ENCODE results near the gene L1CAM.

Gene L1CAM

GRCh38 chrX:153862369-153863250 lies 23.4 kb downstream of the L1CAM start:
- no peak for DNase-seq (ENCODE audit: low read depth)

- no peak for DNase-seq (ENCODE audit: low read depth)
Observed at GRCh38 chrX:153861733-153862310, 24.2 kb downstream of the L1CAM start.

- DNase-seq (ENCODE audit: low read depth) = no peak
Observed at GRCh38 chrX:153861151-153861550, 24.8 kb downstream of the L1CAM start.

DNA sequence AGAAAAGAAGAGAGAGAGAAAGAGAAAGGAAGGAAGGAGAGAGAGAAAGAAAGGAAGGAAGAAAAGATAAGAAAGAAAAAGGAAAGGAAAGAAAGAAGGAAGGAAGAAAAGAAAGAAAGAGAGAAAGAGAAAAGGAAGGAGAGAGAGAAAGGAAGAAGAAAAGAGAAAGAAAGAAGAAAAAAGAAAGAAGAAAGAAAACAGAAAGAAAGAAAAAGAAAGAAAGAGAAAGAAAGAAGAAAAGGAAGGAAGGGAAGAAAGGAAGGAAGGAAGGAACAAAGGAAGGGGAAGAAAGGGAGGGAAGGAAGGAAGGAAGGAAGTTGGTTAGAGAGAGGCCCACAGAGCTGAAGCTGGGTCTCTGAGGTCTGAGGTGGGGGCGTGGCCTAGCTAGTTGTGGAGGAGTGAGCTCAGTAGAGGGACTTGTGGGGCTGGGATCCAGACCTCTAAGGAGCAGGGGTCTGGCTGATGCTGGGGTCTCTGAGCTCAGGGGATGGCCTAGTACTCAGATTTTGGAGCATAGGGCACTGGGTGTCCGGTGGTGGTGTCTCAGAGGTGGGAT lies 28.5 kb downstream of the L1CAM start:
- DNase-seq (ENCODE audit: low read depth) = no peak

DNA sequence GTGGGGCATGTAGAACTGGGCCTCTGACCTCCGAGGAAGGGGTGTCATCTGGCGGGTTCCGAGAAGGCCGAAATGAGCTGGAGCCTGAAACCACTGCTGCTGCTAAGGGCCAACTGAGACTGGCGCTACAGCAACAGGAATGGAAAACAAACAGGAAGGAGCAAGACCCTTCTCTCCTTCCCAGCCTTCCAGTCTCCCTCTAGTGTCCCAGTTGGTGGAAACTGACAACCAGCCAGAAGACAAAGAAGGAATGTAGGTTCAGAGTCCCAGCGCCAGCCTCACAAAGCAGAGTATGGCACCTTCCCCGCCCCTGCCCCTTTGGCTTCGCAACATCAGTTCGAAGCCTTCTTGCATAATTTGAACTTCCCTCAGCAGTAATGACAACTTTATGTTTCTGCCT lies 31.3 kb downstream of the L1CAM start:
- no peak for DNase-seq (ENCODE audit: low read depth)

DNA sequence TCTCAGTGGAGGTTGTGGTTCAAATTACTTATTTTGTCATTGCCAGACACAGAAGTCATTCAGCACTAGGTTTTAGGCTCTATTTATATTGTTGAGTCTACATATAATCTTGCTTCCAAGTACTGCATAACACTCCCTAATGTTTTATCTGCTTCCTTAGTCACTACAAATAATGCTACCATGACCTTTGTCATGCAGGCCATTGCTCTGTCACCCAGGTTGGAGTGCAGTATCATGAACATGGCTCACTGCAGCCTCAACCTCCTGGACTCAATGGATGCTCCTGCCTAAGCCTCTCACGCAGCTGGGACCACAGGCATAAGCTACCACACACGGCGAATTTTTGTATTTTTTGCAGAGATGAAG lies 32.1 kb downstream of the L1CAM start:
- no peak for DNase-seq (ENCODE audit: low read depth)

GRCh38 chrX:153853180-153853901 lies 32.6 kb downstream of the L1CAM start:
- no peak for DNase-seq (ENCODE audit: low read depth)

- DNase-seq (ENCODE audit: low read depth) = no peak
Observed at GRCh38 chrX:153851981-153852380, 34.0 kb downstream of the L1CAM start.

DNA sequence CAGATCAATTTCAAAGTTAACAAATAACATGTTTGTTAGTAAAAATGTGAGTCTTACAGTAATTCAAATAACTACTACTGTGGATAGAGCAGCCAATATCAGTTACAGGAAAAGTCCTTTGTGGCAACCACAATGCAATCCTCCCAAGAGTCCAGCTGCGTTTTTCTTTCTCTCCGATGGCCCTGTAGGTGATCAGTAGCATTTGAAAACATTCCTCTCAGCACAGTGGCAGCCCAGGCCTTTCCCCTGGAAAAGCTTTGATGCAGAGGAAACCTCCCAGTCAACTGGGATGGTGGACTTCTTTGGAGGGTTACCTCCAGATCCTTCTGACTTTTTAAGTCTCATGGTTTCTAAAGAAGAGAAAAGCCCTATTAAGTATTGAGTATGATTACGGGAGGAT lies 37.6 kb downstream of the L1CAM start:
- no peak for DNase-seq (ENCODE audit: low read depth)

DNA sequence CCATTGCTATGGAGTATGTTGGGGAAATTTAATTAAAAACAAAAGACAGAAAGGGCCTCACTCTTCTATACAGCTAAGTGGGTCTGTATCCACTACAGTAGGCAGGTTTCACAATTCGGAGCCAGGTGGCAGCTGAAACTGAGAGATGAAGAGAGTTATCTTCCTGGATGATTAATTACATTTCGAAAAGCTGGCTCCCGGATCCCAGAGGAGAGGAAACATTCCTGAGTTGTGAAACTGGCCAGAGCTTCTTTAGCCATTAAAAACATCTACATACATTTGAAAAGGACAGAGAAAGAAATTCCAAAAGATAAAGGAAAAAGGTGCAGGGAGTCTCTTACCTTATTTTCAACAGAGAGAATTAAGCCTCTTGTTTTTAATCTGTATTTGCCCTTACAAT lies 40.1 kb downstream of the L1CAM start:
- DNase-seq (ENCODE audit: low read depth) = no peak

GRCh38 chrX:153845195-153845594 lies 40.8 kb downstream of the L1CAM start:
- DNase-seq (ENCODE audit: low read depth) = no peak

DNA sequence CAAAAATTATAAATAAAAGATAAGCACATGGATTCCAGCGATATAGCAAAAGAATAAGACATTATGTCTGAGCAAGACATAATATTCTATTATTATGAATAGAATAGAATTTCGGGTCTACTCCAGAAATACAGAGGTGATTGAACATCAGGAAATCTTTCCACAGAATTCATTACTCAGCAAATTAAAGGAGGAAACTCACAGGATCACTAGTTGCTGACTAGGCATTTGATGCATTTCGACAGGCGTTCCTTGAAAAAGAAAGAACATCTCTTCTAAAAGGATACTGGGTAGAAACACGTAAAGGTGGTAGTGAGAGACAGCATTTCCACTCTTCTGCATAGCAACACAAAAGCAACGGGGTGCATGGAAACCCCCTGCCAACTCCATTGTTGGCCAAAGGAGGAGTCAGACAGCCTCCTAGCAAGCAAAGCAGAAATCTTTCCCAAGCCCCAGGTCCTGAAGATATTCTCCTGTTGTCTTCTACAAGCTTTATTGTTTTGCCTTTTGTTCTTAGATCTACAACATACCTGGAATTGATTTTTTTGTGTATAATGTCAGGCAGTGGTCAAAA lies 41.4 kb downstream of the L1CAM start:
- no peak for DNase-seq (ENCODE audit: low read depth)

GRCh38 chrX:153836921-153837320 lies 49.1 kb downstream of the L1CAM start:
- no peak for DNase-seq (ENCODE audit: low read depth)

- no peak for DNase-seq (ENCODE audit: low read depth)
Observed at GRCh38 chrX:153832728-153833127, 53.2 kb downstream of the L1CAM start.

- DNase-seq (ENCODE audit: low read depth) = no peak
Observed at GRCh38 chrX:153831429-153832150, 54.4 kb downstream of the L1CAM start.

DNA sequence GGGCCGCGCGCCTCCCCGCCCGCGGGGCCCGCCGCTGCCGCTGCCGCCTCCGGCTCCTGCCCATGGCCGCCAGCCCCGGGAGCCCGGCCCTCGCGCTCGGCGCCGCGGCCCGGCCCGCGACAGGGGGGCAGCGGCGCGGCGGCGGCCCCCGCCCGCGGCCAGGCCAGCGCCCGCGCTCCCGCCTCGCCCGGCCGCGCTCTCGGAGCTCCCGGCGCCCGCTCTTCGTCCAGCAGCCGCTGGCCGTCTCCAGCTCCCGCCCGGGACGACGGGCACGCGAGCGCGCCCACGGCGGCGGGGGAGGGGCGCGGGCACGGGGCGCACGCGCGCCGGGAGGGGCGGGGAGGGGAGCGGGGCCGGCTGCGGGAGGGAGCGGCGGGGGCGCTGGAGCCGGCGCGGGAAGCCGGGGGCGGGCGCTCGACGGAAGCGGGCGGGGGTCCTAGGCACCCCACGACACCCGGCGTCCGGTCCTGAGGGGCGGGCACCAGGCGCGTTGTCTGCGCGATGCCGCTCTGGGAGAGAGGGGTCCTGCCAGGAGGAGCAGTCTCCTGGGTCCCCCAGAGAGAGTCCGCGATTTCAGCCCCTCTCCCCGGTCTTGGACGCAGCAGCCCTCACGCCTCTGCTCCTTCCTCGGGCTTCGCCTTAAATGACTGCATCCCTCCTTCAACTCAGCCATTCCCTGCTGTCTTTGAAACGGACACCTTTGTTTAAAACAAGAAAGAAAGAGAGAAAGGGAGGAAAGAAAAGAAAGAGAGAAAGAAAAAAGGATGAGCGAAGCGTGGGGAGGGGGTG lies 55.1 kb downstream of the L1CAM start:
- DNase-seq (ENCODE audit: low read depth) = no peak

DNA sequence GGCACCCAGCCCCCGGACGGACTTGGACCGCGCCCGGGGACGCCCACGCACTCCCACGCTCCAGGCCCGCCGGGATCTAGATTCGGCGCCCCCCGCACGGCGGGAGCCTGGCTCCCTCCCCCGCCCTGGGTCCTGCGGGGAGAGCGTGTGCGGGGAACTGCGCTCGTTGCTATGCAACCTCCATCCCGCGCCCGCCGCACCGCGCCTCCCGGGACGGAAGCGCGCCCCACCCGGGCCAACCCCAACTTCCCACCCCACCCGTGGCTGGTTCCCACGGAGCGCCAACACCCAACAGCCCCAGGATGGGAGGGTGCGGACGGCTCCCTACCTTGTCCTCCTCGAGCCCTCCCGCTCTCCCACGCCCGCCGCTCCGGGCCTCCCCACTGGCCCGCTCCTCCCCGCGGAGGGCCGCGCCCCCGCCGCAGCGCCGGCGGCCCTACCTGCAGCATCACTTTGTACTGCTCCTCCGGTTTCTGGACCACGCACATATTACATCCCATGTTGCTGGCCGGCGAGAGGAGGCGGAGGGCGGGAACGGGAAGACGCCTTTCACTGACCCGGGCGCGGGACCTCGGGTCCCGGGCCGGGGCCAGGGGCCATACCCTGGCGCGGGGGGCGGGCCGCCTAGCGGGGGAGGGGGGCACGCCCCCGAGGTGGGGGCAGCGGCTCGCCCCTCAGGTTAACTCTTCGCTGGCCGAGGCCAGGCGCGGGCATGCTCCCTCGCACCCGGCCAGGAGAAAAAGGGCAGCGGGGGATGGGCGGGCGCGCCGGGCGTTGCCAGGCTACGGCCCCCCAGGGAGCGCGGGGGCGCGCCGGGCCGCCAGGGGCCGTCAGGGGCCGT lies 56.0 kb downstream of the L1CAM start, which contains the start of gene PDZD4:
Gene PDZD4 (minus strand): TSS at position 746 of the 841 bp plus-strand sequence. CDS start 246 bp downstream, at position 500.
- no peak for DNase-seq (ENCODE audit: low read depth)

DNA sequence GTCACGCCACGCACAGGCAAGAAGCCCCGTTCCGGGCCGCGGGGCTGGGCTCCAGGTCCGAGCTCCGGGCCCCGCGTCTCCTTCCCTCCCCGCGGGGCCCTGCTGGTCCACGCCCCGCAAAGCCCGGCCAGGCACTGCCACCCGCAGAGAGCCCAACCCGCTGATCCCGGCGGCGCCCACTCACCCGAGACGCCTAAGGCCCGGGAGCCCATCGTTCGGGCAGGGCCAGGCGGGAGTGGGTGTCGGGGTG lies 56.5 kb downstream of the L1CAM start:
- no peak for DNase-seq (ENCODE audit: low read depth)

GRCh38 chrX:153828723-153829548 lies 57.0 kb downstream of the L1CAM start:
- DNase-seq (ENCODE audit: low read depth) = no peak

All from HS-5 (cell line).